Stimulated activated effector memory CD8-positive, alpha-beta T cell treated with anti-CD3 and anti-CD28 coated beads, Interleukin-12 subunit alpha, Interleukin-12 subunit beta, amount 100 ng/mL, for 72 hours (primary cell): ENCODE measurements around the gene LHFPL3.

Experiments
- ATAC-seq: fragments of 150-1000 bp; cut with Tn5 transposase; 2 replicates; pipeline ENCODE4 v1.10.0; 2021
- DNase-seq, 2 donors: peaks; one replicate each; pipeline ENCODE4 v3.0.0; 2021 to 2022; ENCODE audit warnings: low spot score in 2 of 2
- H3K27ac Mint-ChIP-seq: one replicate; pipeline ENCODE4 v1.8.0; 2022; ENCODE audit warnings: mild to moderate bottlenecking, mixed read lengths
- H3K36me3 Mint-ChIP-seq: one replicate; pipeline ENCODE4 v1.8.0; 2022; ENCODE audit warnings: mild to moderate bottlenecking, mixed read lengths
- H3K4me1 Mint-ChIP-seq: one replicate; pipeline ENCODE4 v1.8.0; 2022; ENCODE audit warnings: mixed read lengths
- H3K4me3 Mint-ChIP-seq: one replicate; pipeline ENCODE4 v1.8.0; 2022; ENCODE audit warnings: mild to moderate bottlenecking, mixed read lengths
- H3K9me3 Mint-ChIP-seq: one replicate; pipeline ENCODE4 v1.8.0; 2022; ENCODE audit warnings: mixed read lengths

LHFPL3 gene

GRCh38 chr7:104795616-104796398 is 467.4 kb downstream of the LHFPL3 start:
- DNase-seq, result no peak
- Mint-ChIP-seq H3K27ac (no peak overlapping the region), H3K9me3 (no peaks in the 10 kb centered on the region), H3K36me3 (no peaks in the 10 kb centered on the region), H3K4me3 (no peak overlapping the region), H3K4me1 (no peaks in the 10 kb centered on the region)
- ATAC-seq, result no peak

GRCh38 chr7:104800307-104800706 is 471.9 kb downstream of the LHFPL3 start:
- Mint-ChIP-seq H3K36me3 (no peaks in the 10 kb centered on the region), H3K4me3 (no peak overlapping the region), H3K27ac (no peak overlapping the region), H3K9me3 (no peaks in the 10 kb centered on the region), H3K4me1 (no peaks in the 10 kb centered on the region)
- no peak for DNase-seq
- no peak for ATAC-seq

GRCh38 chr7:104801022-104801421 is 472.6 kb downstream of the LHFPL3 start:
- Mint-ChIP-seq H3K9me3 (no peaks in the 10 kb centered on the region), H3K36me3 (no peaks in the 10 kb centered on the region), H3K4me3 (no peak overlapping the region), H3K27ac (no peak overlapping the region), H3K4me1 (no peaks in the 10 kb centered on the region)
- no peak for ATAC-seq
- DNase-seq, result no peak

- H3K4me1 Mint-ChIP-seq, result no peaks in the 10 kb centered on the region
- no peak overlapping the region for H3K27ac Mint-ChIP-seq
- H3K36me3 Mint-ChIP-seq, result no peaks in the 10 kb centered on the region
- ATAC-seq (no peak), DNase-seq (no peak)
- no peak overlapping the region for H3K4me3 Mint-ChIP-seq
- H3K9me3 Mint-ChIP-seq, result no peaks in the 10 kb centered on the region
Observed at GRCh38 chr7:104803931-104804330, 475.5 kb downstream of the LHFPL3 start.

- no peak overlapping the region for H3K27ac Mint-ChIP-seq
- no peaks in the 10 kb centered on the region for H3K4me1 Mint-ChIP-seq
- H3K36me3 Mint-ChIP-seq, result no peaks in the 10 kb centered on the region
- H3K9me3 Mint-ChIP-seq, result no peaks in the 10 kb centered on the region
- no peak overlapping the region for H3K4me3 Mint-ChIP-seq
- ATAC-seq (no peak), DNase-seq (no peak)
Observed at GRCh38 chr7:104804696-104805095, 476.3 kb downstream of the LHFPL3 start.

- Mint-ChIP-seq H3K4me3 (no peak overlapping the region), H3K4me1 (no peaks in the 10 kb centered on the region), H3K27ac (no peak overlapping the region), H3K36me3 (no peaks in the 10 kb centered on the region), H3K9me3 (no peaks in the 10 kb centered on the region)
- ATAC-seq (no peak), DNase-seq (no peak)
Observed at GRCh38 chr7:104805449-104806317, 477.3 kb downstream of the LHFPL3 start.

GRCh38 chr7:104807671-104808070 is 479.3 kb downstream of the LHFPL3 start:
- no peak overlapping the region for H3K4me3 Mint-ChIP-seq
- ATAC-seq, result no peak
- no peak for DNase-seq
- no peaks in the 10 kb centered on the region for H3K4me1 Mint-ChIP-seq
- H3K27ac Mint-ChIP-seq, result no peak overlapping the region
- no peaks in the 10 kb centered on the region for H3K9me3 Mint-ChIP-seq
- no peaks in the 10 kb centered on the region for H3K36me3 Mint-ChIP-seq

- Mint-ChIP-seq H3K4me1 (no peaks in the 10 kb centered on the region), H3K4me3 (no peak overlapping the region), H3K9me3 (no peaks in the 10 kb centered on the region), H3K36me3 (no peaks in the 10 kb centered on the region), H3K27ac (no peak overlapping the region)
- DNase-seq (no peak), ATAC-seq (no peak)
Observed at GRCh38 chr7:104809906-104810305, 481.5 kb downstream of the LHFPL3 start.

- Mint-ChIP-seq H3K9me3 (no peaks in the 10 kb centered on the region), H3K36me3 (no peaks in the 10 kb centered on the region), H3K4me3 (no peak overlapping the region), H3K27ac (no peak overlapping the region), H3K4me1 (peaks cover 7% of the 10 kb centered on the region)
- ATAC-seq, result no peak
- no peak for DNase-seq
Observed at GRCh38 chr7:104814126-104814525, 485.7 kb downstream of the LHFPL3 start.

- ATAC-seq, result peak; percentile 12
- no peaks in the 10 kb centered on the region for H3K9me3 Mint-ChIP-seq
- H3K4me3 Mint-ChIP-seq, result no peak overlapping the region
- no peak overlapping the region for H3K27ac Mint-ChIP-seq
- no peaks in the 10 kb centered on the region for H3K36me3 Mint-ChIP-seq
- no peak for DNase-seq
- H3K4me1 Mint-ChIP-seq, result peaks cover 7% of the 10 kb centered on the region
Observed at GRCh38 chr7:104814671-104815400, 486.4 kb downstream of the LHFPL3 start.

GRCh38 chr7:104816537-104816936 is 488.1 kb downstream of the LHFPL3 start:
- H3K4me3 Mint-ChIP-seq, result no peak overlapping the region

GRCh38 chr7:104818961-104819880 is 490.8 kb downstream of the LHFPL3 start:
- DNase-seq (no peak), ATAC-seq (no peak)
- Mint-ChIP-seq H3K4me3 (no peak overlapping the region), H3K27ac (no peak overlapping the region), H3K4me1 (peaks cover 7% of the 10 kb centered on the region), H3K9me3 (no peaks in the 10 kb centered on the region), H3K36me3 (no peaks in the 10 kb centered on the region)

More at GRCh38 chr7:104816537-104816936, 488.1 kb downstream of the LHFPL3 start:
- DNase-seq (no peak), ATAC-seq (no peak)
- H3K27ac Mint-ChIP-seq, result no peak overlapping the region
- no peaks in the 10 kb centered on the region for H3K36me3 Mint-ChIP-seq
- no peaks in the 10 kb centered on the region for H3K9me3 Mint-ChIP-seq
- peaks cover 7% of the 10 kb centered on the region for H3K4me1 Mint-ChIP-seq

- ATAC-seq, result no peak
- no peaks in the 10 kb centered on the region for H3K36me3 Mint-ChIP-seq
- DNase-seq, result no peak
- no peak overlapping the region for H3K4me3 Mint-ChIP-seq
- peaks cover 7% of the 10 kb centered on the region for H3K4me1 Mint-ChIP-seq
- no peaks in the 10 kb centered on the region for H3K9me3 Mint-ChIP-seq
- H3K27ac Mint-ChIP-seq, result no peak overlapping the region
Observed at GRCh38 chr7:104820836-104821535, 492.6 kb downstream of the LHFPL3 start.

GRCh38 chr7:104823177-104823576 is 494.8 kb downstream of the LHFPL3 start:
- H3K27ac Mint-ChIP-seq, result no peak overlapping the region
- ATAC-seq (no peak), DNase-seq (no peak)
- no peak overlapping the region for H3K4me3 Mint-ChIP-seq
- H3K36me3 Mint-ChIP-seq, result no peaks in the 10 kb centered on the region
- no peaks in the 10 kb centered on the region for H3K9me3 Mint-ChIP-seq
- no peaks in the 10 kb centered on the region for H3K4me1 Mint-ChIP-seq
